ENCODE measurements around the gene ZSCAN18. TPM values are rescaled to one million over a fixed set of nuclear protein-coding genes. Genes with fewer than 3 reads are reported as not detected.

ZSCAN18 gene
- total and polyA plus RNA-seq, 5 experiments from 2014 or later, result 18.7 to 110 (median 30.0) TPM

GRCh38 chr19:58084596-58085347 lies 13.3 kb downstream of the ZSCAN18 start:
- no peak for ATAC-seq
- H3K36me3 Mint-ChIP-seq, result peaks cover 8 to 42% (median 16%) of the 10 kb centered on the region in 3 donors
- H3K4me1 Mint-ChIP-seq, result peaks cover 0 to 2% (median 0%) of the 10 kb centered on the region in 4 donors
- H3K9me3 Mint-ChIP-seq, result peaks cover 1 to 85% (median 28%) of the 10 kb centered on the region in 9 donors
- H3K27me3 Mint-ChIP-seq, result no peaks in the 10 kb centered on the region
- H3K4me3 Mint-ChIP-seq, result no peak overlapping the region
- no peak overlapping the region for H3K27ac Mint-ChIP-seq
- POLR2A ChIA-PET, result no interaction called here
- DNase-seq, result no peak

- Mint-ChIP-seq H3K9me3 (peaks cover 3 to 87% (median 30%) of the 10 kb centered on the region in 9 donors), H3K4me1 (peaks cover 0 to 2% (median 0%) of the 10 kb centered on the region in 4 donors), H3K27me3 (no peaks in the 10 kb centered on the region), H3K4me3 (no peak overlapping the region), H3K27ac (no peak overlapping the region), H3K36me3 (peaks cover 8 to 46% (median 16%) of the 10 kb centered on the region in 3 donors)
- DNase-seq (no peak), ATAC-seq (no peak)
- POLR2A ChIA-PET, result no interaction called here
These were observed 15.0 kb downstream of the ZSCAN18 start for GRCh38 chr19:58083021-58083420.

GRCh38 chr19:58079792-58080191 lies 18.2 kb downstream of the ZSCAN18 start:
- ATAC-seq, result no peak

GRCh38 chr19:58067240-58067912 lies 30.7 kb downstream of the ZSCAN18 start:
- POLR2A ChIA-PET, result interaction anchor here (1.0 kb wide), 1 partner anchor 9 kb away, joined by 5 read pairs; the partner anchor contains the start of gene ZNF135
- Mint-ChIP-seq H3K27me3 (no peaks in the 10 kb centered on the region), H3K9me3 (peaks cover 10 to 94% (median 57%) of the 10 kb centered on the region in 9 donors), H3K4me3 (no peak overlapping the region), H3K36me3 (peaks cover 23 to 76% (median 61%) of the 10 kb centered on the region in 3 donors), H3K4me1 (no peaks in the 10 kb centered on the region), H3K27ac (no peak overlapping the region)
- ATAC-seq, result no peak
- DNase-seq, result peak in 1 of 10 donors; percentile 26

More at GRCh38 chr19:58079792-58080191, 18.2 kb downstream of the ZSCAN18 start:
- POLR2A ChIA-PET, result no interaction called here
- peaks cover 10 to 47% (median 26%) of the 10 kb centered on the region in 3 donors for H3K36me3 Mint-ChIP-seq
- no peak for DNase-seq
- peaks cover 5 to 87% (median 42%) of the 10 kb centered on the region in 9 donors for H3K9me3 Mint-ChIP-seq
- no peak overlapping the region for H3K27ac Mint-ChIP-seq
- H3K4me1 Mint-ChIP-seq, result peaks cover 0 to 2% (median 0%) of the 10 kb centered on the region in 4 donors
- H3K27me3 Mint-ChIP-seq, result no peaks in the 10 kb centered on the region
- H3K4me3 Mint-ChIP-seq, result no peak overlapping the region

- H3K4me1 Mint-ChIP-seq, result peaks cover 4 to 8% (median 4%) of the 10 kb centered on the region in 4 donors
- H3K27me3 Mint-ChIP-seq, result peaks cover 0 to 4% (median 0%) of the 10 kb centered on the region in 5 donors
- H3K4me3 Mint-ChIP-seq, result no peak overlapping the region
- ATAC-seq (no peak), DNase-seq (peak in 1 of 10 donors; percentile 7)
- H3K36me3 Mint-ChIP-seq, result peaks cover 29 to 72% (median 51%) of the 10 kb centered on the region in 3 donors
- no peak overlapping the region for H3K27ac Mint-ChIP-seq
- POLR2A ChIA-PET, result no interaction called here
- peaks cover 10 to 87% (median 49%) of the 10 kb centered on the region in 9 donors for H3K9me3 Mint-ChIP-seq
These were observed 34.3 kb downstream of the ZSCAN18 start for GRCh38 chr19:58063712-58064111.

- POLR2A ChIA-PET, result interaction anchor here (0.6 to 2.8 kb wide), 13 partner anchors 25 to 671 kb away, joined by 3 to 25 read pairs (median 8); partner anchors contain the start of genes ZNF274, ZNF548, ZNF606 and ZSCAN18
- Mint-ChIP-seq H3K9me3 (peaks cover 0 to 84% (median 35%) of the 10 kb centered on the region in 9 donors), H3K4me3 (peak overlapping the region; percentile 22 to 91 (median 64)), H3K36me3 (peaks cover 31 to 59% (median 32%) of the 10 kb centered on the region in 3 donors), H3K4me1 (peaks cover 5 to 9% (median 7%) of the 10 kb centered on the region in 4 donors), H3K27me3 (peaks cover 1 to 18% (median 11%) of the 10 kb centered on the region in 5 donors), H3K27ac (peak overlapping the region in 4 of 10 donors; percentile 55 to 97 (median 70))
- ATAC-seq (no peak), DNase-seq (peak in 1 of 10 donors; percentile 32)
These were observed 37.8 kb downstream of the ZSCAN18 start for GRCh38 chr19:58060231-58060630.

GRCh38 chr19:58059671-58060078 lies 38.4 kb downstream of the ZSCAN18 start:
- no peak for ATAC-seq
- peaks cover 6 to 12% (median 8%) of the 10 kb centered on the region in 4 donors for H3K4me1 Mint-ChIP-seq
- H3K36me3 Mint-ChIP-seq, result peaks cover 32 to 57% (median 33%) of the 10 kb centered on the region in 3 donors
- H3K27me3 Mint-ChIP-seq, result peaks cover 2 to 23% (median 15%) of the 10 kb centered on the region in 5 donors
- peaks cover 0 to 84% (median 35%) of the 10 kb centered on the region in 9 donors for H3K9me3 Mint-ChIP-seq
- peak overlapping the region in 3 of 10 donors; percentile 55 to 97 (median 73) for H3K27ac Mint-ChIP-seq
- POLR2A ChIA-PET, result interaction anchor here (0.6 to 2.8 kb wide), 14 partner anchors 8 to 670 kb away, joined by 3 to 25 read pairs (median 8); partner anchors contain the start of genes ZNF274, ZNF548, ZNF606 and ZNF8
- peak overlapping the region; percentile 22 to 91 (median 85) for H3K4me3 Mint-ChIP-seq
- DNase-seq, result peak in 1 of 10 donors; percentile 60

GRCh38 chr19:58059003-58059670 lies 38.9 kb downstream of the ZSCAN18 start, which contains the start of gene ZNF135:
Gene ZNF135 (plus strand): TSS chr19:58059282. CDS start chr19:58060003, 721 bp downstream.
- H3K27me3 Mint-ChIP-seq, result peaks cover 5 to 28% (median 17%) of the 10 kb centered on the region in 5 donors
- peaks cover 6 to 12% (median 8%) of the 10 kb centered on the region in 4 donors for H3K4me1 Mint-ChIP-seq
- H3K36me3 Mint-ChIP-seq, result peaks cover 31 to 59% (median 33%) of the 10 kb centered on the region in 3 donors
- H3K9me3 Mint-ChIP-seq, result peaks cover 0 to 87% (median 37%) of the 10 kb centered on the region in 9 donors
- ATAC-seq (peak; percentile 94 to 95), DNase-seq (peak; percentile 42 to 91 (median 72))
- peak within 1 kb of the TSS; percentile 77 to 91 (median 86) for H3K4me3 Mint-ChIP-seq
- peak within 1 kb of the TSS; percentile 60 to 97 (median 90) for H3K27ac Mint-ChIP-seq
- POLR2A ChIA-PET, result interaction anchor here (0.5 to 2.8 kb wide), 25 partner anchors 8 to 819 kb away, joined by 3 to 25 read pairs (median 5); partner anchors contain the start of genes ZBTB45, ZNF274, ZNF329 and ZNF548

- Mint-ChIP-seq H3K27ac (peak overlapping the region in 5 of 10 donors; percentile 88 to 97 (median 93)), H3K36me3 (peaks cover 26 to 53% (median 26%) of the 10 kb centered on the region in 3 donors), H3K27me3 (peaks cover 5 to 30% (median 17%) of the 10 kb centered on the region in 5 donors), H3K4me1 (peaks cover 6 to 12% (median 8%) of the 10 kb centered on the region in 4 donors), H3K4me3 (peak overlapping the region in 8 of 10 donors; percentile 77 to 91 (median 86)), H3K9me3 (peaks cover 0 to 86% (median 34%) of the 10 kb centered on the region in 9 donors)
- DNase-seq (peak in 1 of 10 donors; percentile 50), ATAC-seq (no peak)
- POLR2A ChIA-PET, result interaction anchor here (0.5 to 2.8 kb wide), 23 partner anchors 9 to 818 kb away, joined by 3 to 25 read pairs (median 5); partner anchors contain the start of genes ZBTB45, ZNF274, ZNF329 and ZNF606
These were observed 39.6 kb downstream of the ZSCAN18 start for GRCh38 chr19:58058467-58058866.

- peaks cover 20 to 46% (median 25%) of the 10 kb centered on the region in 3 donors for H3K36me3 Mint-ChIP-seq
- peak overlapping the region in 1 of 10 donors; percentile 26 for H3K4me3 Mint-ChIP-seq
- peaks cover 6 to 12% (median 8%) of the 10 kb centered on the region in 4 donors for H3K4me1 Mint-ChIP-seq
- H3K27ac Mint-ChIP-seq, result no peak overlapping the region
- DNase-seq (peak in 1 of 10 donors; percentile 34), ATAC-seq (no peak)
- POLR2A ChIA-PET, result interaction anchor here (0.6 to 0.8 kb wide), 3 partner anchors 136 to 384 kb away, joined by 3 to 5 read pairs (median 5); no protein-coding TSS in a partner anchor
- H3K27me3 Mint-ChIP-seq, result peaks cover 5 to 30% (median 17%) of the 10 kb centered on the region in 5 donors
- H3K9me3 Mint-ChIP-seq, result peaks cover 0 to 89% (median 33%) of the 10 kb centered on the region in 9 donors
These were observed 41.2 kb downstream of the ZSCAN18 start for GRCh38 chr19:58056861-58057260.

- Mint-ChIP-seq H3K4me1 (peaks cover 6 to 12% (median 9%) of the 10 kb centered on the region in 4 donors), H3K36me3 (peaks cover 22 to 47% (median 25%) of the 10 kb centered on the region in 3 donors), H3K4me3 (peak overlapping the region in 3 of 10 donors; percentile 14 to 41 (median 27)), H3K9me3 (peaks cover 0 to 89% (median 37%) of the 10 kb centered on the region in 9 donors), H3K27me3 (peaks cover 5 to 30% (median 17%) of the 10 kb centered on the region in 5 donors), H3K27ac (no peak overlapping the region)
- no peak for ATAC-seq
- POLR2A ChIA-PET, result interaction anchor here (0.8 kb wide), 1 partner anchor 378 kb away, joined by 5 read pairs; no protein-coding TSS in a partner anchor
- peak in 1 of 10 donors; percentile 30 for DNase-seq
These were observed 41.8 kb downstream of the ZSCAN18 start for GRCh38 chr19:58056261-58056660.

All from naive thymus-derived CD8-positive, alpha-beta T cell (primary cell).